Activated gamma-delta T cell treated with Interleukin-2 at 50 U/mL for 16 hours (primary cell): Measurements from ENCODE around the gene SELENOM.
A peak's percentile ranks its signal among the peaks of the same experiment; 100 is the strongest.
"Not testable (repeated sequence)": the region's sequence is repeated elsewhere in the genome, so short reads cannot be mapped to it uniquely, and the experiment has no call there.

Experiments used
- DNase-seq: peaks from one replicate; pipeline ENCODE4 v3.0.0-alpha.2; 2020

Gene SELENOM

DNA sequence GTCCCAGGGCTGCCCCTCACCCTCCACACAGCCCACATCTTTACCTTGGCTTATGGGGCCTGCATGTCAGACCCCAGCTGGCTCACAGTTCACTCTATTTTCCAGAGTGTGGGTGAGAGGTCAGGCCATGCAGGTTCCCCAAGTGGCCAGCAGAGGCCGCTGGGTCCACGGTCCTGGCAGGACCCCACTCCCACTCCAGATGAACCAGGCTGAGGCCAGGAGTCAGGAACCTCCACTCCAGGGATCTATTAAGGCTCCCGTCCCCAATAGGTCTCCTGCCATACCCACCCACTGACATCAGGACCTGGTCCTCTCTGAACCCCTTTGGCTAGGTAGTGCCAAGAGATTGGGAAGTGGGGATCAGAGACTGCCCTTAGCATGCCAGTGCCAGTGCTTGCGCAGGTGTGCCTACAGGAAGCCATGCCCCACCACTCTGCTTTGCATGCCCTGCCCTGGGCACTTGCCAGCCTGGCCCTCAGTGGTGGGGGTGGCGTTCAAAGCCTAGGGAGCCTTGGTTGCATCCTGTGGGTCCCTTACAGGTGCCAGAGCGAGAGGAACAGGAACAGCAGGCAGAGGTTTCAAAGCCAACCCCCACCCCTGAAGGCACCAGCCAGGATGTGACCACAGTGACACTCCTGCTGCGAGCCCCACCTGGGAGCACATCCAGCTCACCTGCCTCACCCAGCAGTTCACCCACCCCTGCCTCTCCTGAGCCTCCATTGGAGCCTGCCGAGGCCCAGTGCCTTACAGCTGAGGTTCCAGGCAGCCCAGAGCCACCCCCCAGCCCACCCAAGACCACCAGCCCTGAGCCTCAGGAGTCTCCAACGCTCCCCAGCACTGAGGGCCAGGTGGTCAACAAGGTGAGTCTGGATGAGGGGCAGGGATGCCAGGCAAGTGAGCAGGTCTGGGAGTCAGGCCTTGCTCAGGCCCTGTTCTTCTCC, 17.9 kb downstream of the SELENOM start:
- peak; percentile 27 for DNase-seq

DNA sequence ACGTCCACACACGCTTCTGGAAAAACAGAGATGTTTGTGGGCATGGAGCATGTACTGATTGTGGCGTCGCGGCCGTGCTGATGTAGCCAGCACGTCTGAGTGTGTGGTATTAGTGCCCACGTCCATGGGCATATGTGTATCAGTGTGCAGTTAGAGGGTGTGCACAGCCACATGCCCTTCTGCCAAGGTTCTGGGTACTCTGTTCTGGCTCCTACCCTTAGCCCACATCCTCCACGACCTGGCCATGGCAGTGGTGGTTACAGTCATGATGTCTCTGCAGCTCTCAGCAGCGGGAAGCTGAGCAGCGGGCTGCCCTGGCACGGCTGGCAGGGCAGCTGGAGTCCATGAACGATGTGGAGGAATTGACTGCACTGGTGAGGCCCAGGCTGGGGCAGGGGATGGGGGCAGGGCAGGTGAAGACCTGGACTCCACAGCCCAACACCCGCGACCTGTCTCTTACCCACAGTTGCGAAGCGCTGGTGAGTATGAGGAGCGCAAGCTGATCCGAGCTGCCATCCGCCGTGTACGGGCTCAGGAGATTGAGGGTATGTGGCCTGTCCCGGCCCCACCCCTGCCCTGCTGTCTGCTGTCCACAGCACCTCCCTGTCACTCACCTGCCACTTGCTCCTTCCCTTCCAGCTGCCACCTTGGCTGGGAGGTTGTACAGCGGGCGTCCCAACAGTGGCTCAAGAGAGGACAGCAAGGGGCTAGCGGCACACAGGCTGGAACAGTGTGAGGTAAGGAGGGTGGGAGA, 19.0 kb downstream of the SELENOM start:
- DNase-seq: no peak

DNA sequence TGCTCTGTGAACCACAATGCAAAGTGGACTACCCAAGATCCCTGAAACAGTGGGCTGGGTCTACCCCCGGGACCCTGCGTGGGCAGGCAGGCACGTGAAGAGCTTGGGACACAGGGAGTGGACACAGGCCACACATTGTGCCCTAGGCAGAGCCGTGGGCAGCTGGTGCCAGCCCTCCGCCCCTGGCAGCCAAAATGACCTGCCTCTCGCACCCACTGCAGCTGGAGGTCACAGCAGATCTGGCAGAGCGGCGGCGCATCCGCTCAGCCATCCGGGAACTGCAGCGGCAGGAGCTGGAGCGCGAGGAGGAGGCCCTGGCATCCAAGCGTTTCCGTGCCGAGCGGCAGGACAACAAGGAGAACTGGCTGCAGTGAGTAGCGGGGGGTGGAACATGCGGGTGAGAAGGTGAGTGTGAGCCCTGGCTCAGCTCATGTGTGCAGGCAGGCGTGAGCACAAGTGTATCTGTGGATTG, 19.6 kb downstream of the SELENOM start:
- no peak for DNase-seq

DNA sequence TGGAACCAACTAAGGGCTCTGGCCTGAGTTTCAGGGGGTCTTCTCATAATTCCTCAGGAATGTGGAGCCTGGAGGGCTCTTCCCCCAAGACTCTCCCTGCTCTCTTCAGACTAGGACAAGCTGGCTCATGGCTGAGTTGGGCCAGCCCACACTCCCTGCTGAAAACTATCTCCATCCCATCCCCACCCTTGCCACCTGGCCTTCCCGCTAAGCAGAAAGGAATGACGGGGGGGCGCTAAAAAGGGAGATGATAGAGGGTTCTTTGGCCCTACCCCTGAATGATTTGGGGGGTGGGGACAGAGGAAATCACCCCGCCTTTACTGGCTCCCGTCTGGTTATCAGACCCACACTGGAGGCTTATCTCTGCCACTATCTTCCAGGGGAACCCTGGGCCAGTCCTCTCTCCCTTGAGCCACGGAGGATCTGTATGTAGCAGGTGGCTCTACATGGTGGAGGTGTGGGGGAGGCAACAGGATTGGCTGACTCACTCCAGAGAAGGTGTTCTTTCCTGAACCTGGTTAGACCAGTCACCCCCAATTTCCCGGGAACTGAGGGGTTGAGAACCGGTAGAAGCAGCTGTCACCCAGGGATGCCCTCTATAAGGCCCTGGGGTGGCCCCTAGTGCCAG, 20.6 kb downstream of the SELENOM start:
- no peak for DNase-seq

DNA sequence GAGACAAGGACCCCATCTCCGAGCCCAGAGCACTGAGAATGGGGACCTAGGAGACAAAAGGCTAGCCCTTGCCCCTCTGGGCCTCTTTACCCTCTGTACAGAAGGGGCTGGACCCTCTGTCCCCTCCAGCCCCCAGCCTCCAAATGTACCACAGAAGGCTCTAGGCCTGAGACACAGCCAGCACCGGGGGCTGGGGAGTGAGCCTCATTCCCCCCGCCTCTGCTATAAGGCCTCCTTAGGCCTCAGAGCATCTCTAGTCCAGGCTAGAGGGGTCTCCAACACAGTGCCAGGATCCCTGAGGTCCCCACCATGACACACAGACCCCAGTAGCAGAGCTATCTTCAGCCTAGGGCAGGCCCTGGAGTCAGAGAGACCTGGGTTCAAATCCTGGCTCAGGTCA, 21.4 kb downstream of the SELENOM start:
- no peak for DNase-seq

DNA sequence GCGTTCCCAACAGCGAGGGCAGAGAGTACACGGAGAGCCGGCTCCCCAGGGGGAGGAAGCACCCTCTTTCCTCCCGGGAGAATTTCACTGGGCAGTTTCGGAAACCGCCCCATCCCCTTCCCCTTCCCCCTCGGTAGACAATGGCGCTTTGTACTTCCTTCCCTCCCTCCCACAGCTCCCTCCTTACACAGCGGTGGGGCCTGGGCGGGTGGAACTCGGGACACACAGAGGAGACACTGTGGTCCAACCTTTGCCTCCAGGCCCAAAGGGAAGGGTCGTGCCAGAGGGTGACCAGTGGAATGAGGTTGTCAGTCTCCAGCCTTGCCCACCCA, 21.9 kb downstream of the SELENOM start:
- DNase-seq: no peak

DNA sequence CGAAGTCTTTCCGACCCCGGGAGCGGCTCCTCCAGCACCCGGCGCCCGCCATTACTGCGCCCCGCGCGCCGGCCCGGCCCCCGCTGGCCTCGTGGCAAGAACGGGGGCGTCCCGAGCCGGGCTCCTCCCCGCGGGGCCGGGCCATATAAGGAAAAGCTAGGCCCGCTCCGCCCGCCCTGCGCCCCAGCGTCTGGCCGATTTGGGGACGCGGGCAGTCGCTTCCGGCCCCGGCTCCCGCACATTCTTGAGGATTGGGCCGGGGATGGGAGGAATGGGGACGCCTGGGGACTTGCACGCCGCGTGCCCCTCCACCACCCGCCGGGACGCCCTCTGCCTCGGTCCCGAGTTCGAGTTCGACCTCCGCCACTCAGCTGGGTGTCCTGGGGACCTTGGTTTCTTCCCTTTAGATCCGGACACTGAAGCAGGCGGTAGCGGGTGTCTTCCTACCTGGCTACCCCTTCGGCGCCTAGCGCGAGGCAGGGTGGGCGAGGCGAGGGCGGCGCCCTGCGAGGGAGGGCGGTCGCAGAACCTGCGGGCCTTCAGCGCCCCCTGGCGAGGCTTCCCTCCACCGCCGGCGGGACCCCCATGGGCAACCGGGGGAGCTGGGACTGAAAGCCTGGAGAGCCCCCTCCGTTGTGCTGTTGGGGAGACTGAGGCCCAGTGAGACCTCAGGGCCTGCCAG, 22.4 kb downstream of the SELENOM start:
- DNase-seq: peak; percentile 84

DNA sequence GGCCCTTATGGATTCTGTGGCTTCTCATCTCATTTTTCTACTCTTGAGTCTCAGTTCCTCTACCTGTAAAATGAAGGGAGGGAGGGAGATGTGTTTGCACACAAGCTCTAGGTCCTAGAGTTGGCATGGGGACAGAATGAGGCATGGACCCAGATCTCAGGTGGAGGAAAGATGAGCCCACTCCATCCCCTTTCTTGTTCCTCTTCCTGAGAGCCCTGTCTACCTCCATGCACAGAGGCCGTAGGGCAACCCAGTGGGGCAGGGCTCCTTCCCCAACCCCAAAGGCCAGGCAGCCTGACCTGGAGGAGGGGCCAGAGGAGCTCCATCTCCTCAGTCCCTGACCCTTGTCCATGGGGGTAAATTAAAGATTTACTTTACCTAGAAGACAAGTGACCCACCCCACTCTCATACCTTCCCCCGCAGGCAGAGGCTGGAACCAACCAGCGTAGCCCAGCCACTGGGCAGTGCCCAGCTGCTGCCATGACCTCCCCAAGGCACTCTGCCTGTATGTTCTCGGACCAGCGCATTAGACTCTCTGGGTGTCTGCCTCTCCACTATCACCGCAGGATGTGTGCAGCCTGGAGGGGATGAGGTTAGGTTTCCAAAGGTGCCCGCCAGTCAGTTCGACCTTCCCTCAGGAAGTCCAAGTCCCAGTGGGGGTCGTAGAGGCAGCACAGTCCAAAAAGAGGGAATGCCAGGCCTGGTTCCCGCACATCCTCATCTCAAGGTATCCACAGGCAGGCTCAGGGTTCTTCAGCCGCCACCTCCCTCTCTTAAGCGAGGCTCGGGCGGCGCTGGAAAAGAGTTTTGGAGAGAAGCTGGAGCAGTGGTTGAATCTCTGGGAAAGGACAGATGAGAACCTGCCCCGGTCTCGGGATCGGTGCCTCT, 23.2 kb downstream of the SELENOM start:
- DNase-seq: no peak

DNA sequence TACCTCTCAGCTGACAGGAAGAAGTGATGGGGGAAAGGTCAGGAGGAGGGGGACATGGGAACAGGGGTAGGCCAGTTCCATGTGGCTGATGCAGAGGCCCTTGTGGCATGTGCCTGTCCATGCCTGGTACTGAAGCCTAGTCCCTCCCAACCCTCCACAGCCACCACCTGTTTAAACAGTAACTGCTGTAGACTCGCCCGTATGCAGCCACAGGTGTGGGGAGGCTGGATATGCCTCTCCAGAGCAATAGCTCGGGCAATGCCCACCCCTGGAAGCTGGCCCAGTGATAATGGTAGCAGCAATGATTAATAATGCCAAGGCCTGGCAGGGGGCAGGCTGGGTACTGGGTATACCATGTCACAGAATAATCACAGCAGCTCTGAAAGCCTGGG, 24.0 kb downstream of the SELENOM start:
- DNase-seq: no peak

DNA sequence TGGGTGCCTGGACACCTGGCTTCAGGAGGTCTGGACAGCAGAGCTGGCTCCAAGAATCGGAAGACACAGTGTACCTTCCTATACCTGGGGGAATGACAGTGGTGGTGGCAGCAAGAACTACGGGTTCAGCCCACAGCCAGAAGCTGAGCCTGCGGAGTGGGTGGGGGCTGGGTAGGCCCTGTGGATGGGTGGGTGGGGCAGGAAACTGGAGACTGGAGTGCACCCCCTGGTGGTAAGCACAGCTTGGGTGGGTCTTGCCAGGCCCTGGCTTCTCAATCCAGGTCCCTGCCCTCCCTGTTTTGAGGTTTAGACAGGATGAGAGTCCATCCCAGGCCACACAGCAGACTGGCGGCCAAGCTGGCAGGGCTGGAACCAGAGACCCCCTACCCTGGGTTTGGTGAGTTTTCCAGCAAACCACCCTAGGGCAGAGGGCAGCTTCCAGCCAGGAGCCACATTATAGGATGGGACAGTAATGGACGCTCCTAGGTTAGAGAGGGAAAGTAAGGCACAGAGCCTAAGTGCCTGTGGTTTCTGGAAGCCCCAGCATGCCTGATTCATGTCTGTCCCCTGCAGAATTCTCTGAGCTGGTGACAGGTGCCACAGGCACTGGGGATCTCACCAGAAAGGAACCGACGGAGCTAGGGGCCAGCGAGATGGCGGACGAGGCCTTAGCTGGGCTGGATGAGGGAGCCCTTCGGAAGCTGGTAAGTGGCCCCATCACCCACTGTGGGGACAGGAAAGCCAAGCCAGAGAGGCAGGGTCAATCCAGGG, 24.6 kb downstream of the SELENOM start:
- peak; percentile 28 for DNase-seq

DNA sequence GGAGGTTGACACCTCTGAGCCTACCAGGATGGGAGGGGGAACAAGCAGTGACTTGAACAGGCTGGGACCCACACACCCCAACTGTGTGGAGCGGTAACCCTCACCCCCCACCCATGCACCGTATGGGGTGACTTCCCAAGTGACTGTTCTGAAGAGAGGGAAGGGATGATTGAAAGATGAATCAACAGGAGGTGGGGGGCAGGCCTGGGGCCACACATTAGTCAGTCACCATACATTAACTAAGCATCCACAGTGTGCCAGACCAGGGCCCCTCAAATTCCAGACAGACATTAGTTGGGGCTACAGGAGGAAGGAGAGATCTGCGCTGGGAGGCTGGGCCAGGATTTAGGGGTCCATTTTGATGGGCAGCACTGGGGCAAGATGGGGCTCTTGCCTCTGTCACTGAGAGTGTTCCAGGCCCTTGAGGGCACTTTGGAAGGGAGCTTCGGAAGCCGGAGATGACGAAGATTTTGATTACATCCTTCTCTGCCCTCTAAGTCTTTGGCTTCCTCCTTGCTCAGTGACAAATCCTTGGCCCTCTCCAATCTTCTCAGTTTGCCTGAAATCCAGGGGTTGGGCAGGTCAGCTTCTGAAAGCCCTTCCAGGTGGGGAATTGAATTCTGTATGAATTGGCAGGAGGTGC, 25.3 kb downstream of the SELENOM start:
- no peak for DNase-seq

DNA sequence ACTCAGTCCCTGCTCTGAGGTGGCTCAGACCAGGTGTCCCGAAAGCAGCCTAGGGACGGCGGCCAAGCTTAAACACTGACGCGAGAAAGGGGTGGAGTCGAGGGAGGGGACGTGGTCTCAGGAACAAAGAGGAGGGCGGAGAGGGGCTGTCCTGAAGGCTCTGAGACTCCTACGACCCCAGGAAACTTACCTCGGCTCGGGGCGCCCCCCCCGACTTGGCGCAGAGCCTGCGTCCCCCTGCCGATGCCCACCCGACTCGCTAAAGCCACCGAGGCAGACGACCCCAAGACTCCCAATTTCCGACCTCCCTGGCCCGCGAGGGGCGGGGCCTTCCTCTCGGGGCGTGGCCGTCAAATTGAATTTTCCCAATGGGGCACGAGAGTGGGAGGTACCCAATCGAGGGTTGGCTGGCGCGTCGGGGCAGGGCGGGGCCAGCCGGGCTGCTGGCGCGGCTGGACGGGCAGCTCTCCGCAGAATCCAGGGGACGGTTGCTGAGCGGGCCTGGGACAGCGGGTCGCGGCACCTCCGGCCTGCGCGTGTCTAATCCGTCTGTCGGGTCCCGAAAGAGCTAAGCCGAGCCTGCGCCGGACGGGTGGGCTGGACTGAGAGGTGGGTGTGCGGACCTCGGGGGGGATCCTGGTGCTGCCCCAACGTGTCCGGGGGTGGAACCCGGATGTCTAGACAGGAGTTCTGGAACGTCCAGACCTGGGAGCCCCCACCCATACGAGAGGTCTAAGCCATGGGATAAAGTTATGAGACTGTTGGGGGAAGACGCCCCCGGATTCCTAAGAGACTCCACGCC, 26.3 kb downstream of the SELENOM start, which contains the start of gene SMTN:
TSS of gene SMTN (plus strand) at position 471 of the 802 bp plus-strand sequence. CDS start 1,941 bp downstream, outside the sequence.
- DNase-seq: peak; percentile 87

DNA sequence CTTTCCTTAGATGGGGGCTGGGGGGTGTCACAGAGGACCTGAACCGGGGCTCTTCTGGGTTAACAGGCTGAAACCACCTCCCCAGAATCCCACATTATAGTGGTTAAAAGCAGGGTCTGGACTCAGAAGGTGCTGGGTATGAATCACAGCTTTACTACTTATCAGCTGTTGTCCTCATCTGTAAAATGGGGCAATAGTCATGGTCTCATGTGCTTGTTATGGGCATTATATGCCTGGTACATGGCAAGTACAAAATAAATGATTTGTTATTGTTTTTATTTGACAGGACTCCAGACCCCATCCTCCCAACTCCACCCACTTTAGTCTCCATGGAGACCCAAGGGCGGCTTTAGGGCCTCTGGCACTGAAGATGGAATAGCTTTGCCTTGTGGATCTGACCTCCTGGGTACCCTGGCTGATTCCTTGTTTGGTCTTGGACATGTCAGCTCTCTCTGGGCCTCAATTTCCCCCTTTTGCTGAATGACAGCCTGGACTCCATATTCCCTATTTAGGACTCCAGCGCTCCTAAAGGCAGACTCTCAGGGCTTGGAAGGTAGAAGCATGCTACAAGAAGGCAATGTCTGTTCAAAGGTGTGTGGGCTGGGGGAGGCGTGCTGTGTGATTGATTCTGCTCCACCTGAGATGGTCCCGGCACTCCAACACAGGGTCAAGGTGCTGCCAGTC, 27.1 kb downstream of the SELENOM start:
- DNase-seq: no peak

DNA sequence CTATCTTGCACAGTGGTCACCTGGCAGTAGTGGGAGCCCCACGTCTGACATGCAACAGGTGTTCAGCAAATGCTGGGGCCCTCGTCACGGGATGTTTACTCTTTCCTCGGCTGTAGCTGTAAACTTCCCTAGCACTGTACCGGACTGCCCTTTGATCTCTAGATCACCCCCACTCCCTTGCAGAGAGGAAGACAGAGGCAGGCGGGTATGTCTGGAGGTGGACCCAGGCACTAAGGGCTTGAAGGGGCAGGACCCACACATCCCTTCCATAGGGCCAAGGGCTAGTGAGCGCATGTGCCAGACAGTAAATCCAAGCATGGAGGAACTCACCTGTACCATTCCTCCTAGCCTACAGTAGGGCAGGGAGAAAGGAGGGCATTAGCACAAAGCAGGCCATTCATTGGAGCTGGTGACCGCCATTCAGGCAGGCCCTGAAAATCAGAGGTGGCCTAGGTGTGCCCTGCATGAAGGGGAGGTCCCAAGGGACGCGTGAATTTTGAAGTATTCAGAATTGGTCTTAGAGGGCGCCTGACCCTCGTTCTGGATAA, 28.2 kb downstream of the SELENOM start:
- no peak for DNase-seq

DNA sequence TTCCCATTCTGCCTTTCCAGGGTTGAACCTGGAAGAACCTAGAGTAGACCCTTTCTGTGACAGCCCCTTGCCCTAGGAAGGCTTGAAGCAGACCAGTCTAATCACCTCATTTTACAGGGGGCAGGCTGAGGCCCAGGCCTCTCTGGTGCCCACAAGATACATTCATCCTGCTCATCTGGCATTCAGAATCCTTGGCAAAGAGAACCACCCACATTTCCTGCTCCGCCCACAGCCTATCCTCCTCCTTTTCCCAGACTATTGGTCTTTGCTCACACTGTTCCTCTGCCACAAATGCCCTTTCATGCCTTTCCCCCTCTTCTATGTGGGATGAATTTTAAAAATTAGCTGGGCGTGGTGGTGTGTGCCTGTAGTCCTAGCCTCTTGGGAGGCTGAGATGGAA, 29.0 kb downstream of the SELENOM start:
- DNase-seq: not testable (repeated sequence)

DNA sequence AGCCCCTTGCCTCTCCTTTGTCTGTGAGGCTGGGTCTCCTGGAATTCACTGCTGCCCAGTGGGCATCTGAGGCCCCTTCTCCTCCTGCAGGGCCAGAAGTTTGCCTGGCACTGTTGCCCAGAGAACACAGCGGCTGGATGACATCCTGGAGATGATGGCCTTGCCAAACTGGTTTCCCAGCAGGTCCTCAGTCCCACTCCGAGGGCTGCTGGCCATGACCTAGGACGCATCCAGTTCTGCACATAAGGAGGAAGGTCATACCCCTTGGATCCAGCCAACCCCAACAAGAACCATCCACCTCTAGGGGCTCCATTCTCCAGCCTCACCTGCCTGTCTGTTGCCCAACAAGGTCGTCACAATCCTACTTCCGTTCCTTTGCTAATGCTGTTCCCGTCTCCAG, 29.7 kb downstream of the SELENOM start:
- DNase-seq: no peak

DNA sequence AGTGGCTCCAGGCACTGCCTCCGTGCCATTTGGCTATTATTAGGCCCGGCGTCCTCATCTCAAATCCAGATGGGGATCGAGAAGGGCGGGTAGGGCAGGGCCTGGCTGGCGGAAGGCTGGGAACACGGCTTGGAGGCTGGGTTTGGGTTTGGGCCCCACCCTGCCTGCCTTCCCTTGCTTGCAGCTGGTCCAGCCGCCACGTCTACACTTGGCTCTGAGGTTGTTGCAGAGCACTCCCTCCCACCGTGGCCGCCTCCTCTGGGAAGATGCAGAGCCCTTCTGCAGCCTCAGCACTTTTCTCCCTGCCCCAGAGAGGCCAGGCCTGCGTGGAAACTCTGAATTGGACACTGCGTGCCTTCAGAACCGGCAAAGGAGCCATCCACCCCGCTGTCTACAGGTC, 31.4 kb downstream of the SELENOM start:
- DNase-seq: no peak

DNA sequence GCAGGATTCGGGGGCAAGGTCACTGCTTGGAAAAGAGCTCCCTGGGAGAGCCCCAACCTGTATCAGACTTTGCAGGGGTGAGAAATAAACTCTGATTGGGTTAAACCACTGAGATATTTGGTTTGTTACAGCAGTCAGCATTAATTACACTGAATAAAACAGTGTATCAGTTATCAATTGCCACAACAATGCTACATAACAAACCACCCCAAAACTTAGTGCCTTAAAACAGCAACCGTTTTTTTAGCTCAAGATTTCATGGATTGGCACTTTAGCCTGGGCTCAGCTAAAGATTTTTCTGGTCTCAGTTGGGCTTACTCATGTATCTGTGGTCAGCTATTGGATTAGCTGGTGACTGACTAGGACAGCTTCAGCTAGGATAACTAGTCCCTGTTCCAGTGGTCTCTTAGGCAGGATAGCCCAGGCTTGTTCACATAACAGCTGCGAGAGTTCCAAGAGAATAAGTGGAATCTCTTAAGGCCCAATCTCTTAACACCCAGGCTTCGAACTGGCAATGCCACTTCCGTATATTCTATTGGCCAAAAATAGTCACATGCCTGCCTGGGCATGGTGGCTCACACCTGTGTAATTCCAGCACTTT, 33.7 kb downstream of the SELENOM start:
- DNase-seq: not testable (repeated sequence)
